Globus pallidus (tissue), 1 donor: ENCODE data around the gene MEGF6.
"Not testable (repeated sequence)": the region's sequence is repeated elsewhere in the genome, so short reads cannot be mapped to it uniquely, and the experiment has no call there.

ENCODE experiments used
- DNase-seq: peaks from one replicate; pipeline ENCODE4 v3.0.0-alpha.2; 2015; ENCODE audit warnings: low spot score

The MEGF6 gene

GRCh38 chr1:3575515-3575914 is 35.8 kb downstream of the MEGF6 start:
- not testable (repeated sequence) for DNase-seq

GRCh38 chr1:3573500-3573899 is 37.8 kb downstream of the MEGF6 start:
- no peak for DNase-seq

GRCh38 chr1:3572638-3573037 is 38.7 kb downstream of the MEGF6 start:
- not testable (repeated sequence) for DNase-seq

GRCh38 chr1:3571263-3571662 is 40.0 kb downstream of the MEGF6 start:
- no peak for DNase-seq

GRCh38 chr1:3570066-3570986 is 41.0 kb downstream of the MEGF6 start:
- DNase-seq, result no peak

- no peak for DNase-seq
Observed at GRCh38 chr1:3569436-3569835, 41.9 kb downstream of the MEGF6 start.

GRCh38 chr1:3568815-3569435 is 42.4 kb downstream of the MEGF6 start:
- DNase-seq, result no peak

GRCh38 chr1:3566951-3567804 is 44.1 kb downstream of the MEGF6 start:
- DNase-seq, result no peak

GRCh38 chr1:3566003-3566885 is 45.1 kb downstream of the MEGF6 start:
- DNase-seq, result no peak

GRCh38 chr1:3564921-3565831 is 46.1 kb downstream of the MEGF6 start:
- DNase-seq, result no peak

- DNase-seq, result no peak
Observed at GRCh38 chr1:3563610-3564009, 47.7 kb downstream of the MEGF6 start.

GRCh38 chr1:3563125-3563524 is 48.2 kb downstream of the MEGF6 start:
- DNase-seq, result no peak

GRCh38 chr1:3562712-3563111 is 48.6 kb downstream of the MEGF6 start:
- DNase-seq, result no peak

GRCh38 chr1:3561702-3562101 is 49.6 kb downstream of the MEGF6 start:
- no peak for DNase-seq

- no peak for DNase-seq
Observed at GRCh38 chr1:3560981-3561380, 50.3 kb downstream of the MEGF6 start.

GRCh38 chr1:3560251-3560871 is 50.9 kb downstream of the MEGF6 start:
- DNase-seq, result peak; percentile 31

GRCh38 chr1:3558036-3558726 is 53.1 kb downstream of the MEGF6 start:
- no peak for DNase-seq

GRCh38 chr1:3557366-3557765 is 53.9 kb downstream of the MEGF6 start:
- DNase-seq, result no peak

GRCh38 chr1:3556336-3556735 is 55.0 kb downstream of the MEGF6 start:
- no peak for DNase-seq
